DMS153 treated with DMSO at 0.1 percent for 48 hours (cell line): ENCODE data around the gene LSS.

Experiments
- DNase-seq: peaks from one replicate; lab custom pipeline; 2025; ENCODE audit not compliant: unreplicated experiment; lab: John Stamatoyannopoulos, UW

The LSS gene

GRCh38 chr21:46219591-46220239 lies 8.9 kb downstream of the LSS start:
- no peak for DNase-seq

GRCh38 chr21:46218906-46219590 lies 9.5 kb downstream of the LSS start:
- DNase-seq, result no peak

DNA sequence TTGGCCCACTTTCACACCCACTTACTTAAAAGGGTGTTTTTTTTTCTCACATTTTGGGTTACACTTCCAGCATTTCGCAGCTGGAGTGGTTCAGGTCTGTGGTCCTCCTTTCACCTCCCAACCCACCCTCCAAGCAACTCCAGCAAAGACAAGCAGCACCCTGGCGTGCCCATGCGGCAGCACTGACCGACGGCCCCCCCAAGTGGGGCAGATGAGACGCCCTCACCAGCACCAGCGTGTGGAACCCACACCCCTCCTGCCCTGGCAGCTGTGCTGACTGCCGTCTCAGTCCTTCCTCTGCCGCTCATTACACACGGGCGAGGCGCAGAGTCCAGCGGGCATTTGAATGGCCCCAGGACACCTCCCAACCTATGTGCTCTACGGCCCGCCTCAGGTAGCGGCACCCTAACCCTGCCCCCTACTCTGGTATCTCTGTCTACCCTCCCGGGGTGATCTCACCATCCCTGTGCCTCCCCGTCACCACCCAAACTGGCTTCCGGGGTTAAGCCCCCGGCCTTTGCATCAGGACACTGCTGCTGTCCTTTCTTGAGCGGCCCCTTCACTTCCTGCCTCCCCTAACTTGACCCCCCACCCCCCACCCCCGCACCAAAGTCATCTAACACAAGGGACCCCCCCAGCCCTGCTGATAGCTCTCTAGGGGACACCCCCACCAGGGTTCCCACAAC lies 10.9 kb downstream of the LSS start:
- no peak for DNase-seq

DNA sequence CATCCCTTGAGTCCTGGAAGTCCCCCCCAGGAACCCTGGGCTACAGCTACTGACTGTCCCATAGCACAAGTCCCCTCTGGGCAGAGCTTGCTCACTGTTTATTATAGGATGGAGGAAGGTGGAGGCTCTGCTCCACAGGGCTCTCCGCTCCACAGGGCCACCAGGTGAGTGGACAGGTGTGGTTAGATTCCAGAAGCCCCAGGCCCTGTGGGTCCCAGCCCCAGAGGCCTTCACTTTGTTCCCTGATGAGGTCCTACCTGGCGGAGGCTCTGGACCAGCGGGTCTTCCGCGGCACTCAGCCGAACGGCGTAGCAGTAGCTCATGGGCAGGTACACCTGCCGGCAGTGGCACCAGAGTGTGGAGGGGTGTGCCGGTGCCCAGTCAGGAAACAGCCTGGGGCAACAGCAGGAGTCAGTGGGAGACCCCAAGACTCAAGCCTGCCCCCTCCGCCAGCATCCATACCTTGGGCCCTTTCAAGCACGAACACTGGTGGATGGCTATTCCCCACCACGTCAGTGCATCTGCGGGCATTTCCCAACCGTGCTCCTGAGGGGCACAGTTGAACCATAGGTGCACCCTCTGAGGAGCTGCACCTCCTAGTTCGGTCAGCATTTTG lies 12.3 kb downstream of the LSS start:
- no peak for DNase-seq

GRCh38 chr21:46215436-46216131 lies 13.0 kb downstream of the LSS start:
- no peak for DNase-seq

DNA sequence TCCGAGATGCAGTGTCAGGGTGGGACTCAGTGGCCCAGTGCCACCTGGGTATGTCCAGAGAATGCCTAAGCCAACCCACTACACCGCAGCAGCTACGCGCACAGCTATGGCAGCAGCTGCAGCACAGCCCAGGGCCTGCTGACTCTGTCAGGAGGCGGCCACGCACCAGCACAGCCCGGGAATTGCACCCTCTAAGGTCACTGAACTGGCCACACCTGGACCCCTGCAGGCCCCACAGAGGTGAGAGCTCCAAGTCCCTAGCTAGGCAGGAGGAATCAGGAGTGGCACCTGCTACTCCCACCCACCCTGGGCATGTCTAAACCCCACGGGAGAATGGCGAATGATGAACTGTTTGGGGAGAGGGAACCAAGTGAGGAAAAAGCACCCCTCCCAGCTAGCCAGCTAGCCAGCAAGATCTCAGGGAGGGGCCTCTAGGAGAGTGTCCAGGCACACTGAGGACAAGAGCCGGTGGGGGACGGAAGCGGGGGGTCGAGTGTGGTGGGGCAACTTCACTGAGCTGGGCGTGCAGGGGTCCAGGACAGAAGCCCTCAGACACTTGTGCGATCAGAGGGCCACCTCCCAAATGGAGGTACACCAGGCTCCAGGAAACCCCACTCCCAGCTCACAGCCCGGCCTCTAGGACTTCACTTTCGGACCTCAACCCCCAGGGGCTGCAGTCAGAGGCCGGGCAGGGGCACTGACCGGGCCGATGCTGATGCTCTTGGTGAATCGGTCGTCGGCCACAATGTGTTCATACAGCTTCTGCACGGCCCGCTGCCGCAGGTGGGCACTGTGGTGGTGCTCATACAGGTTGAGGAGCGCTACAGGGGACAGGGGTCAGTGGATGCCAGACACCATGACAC lies 13.9 kb downstream of the LSS start:
- DNase-seq, result no peak

DNA sequence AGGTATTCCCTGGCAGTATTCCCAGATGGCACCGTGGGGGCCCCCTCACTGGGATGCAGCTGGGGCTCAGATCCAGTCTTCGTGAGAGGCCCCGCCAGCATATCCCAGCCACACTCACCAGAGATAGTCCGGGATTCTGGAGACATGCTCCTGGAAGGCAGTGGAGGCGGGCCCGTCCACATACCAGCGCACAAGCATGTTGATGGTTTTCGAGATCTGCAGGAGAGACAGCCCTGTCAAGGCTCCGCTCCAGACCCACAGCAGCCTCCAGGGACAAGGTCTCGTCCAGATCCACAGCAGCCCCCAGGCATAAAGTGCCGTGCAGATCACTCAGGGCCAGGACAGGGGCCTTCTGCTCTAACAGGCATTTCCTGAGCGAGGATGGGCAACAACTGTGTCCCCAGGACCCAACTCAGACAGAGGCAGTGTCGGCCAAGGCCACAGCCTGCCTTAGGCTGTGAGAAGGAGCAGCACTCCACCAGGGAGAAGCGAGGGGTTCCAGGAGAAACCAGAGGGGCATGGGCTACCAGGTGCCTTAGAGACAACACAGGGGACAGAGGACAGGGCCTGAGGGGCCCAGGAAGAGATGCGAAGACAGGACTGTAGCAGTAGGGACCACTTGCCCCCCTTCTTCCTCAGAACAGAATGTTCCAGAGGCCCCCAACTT lies 14.8 kb downstream of the LSS start:
- DNase-seq, result no peak

DNA sequence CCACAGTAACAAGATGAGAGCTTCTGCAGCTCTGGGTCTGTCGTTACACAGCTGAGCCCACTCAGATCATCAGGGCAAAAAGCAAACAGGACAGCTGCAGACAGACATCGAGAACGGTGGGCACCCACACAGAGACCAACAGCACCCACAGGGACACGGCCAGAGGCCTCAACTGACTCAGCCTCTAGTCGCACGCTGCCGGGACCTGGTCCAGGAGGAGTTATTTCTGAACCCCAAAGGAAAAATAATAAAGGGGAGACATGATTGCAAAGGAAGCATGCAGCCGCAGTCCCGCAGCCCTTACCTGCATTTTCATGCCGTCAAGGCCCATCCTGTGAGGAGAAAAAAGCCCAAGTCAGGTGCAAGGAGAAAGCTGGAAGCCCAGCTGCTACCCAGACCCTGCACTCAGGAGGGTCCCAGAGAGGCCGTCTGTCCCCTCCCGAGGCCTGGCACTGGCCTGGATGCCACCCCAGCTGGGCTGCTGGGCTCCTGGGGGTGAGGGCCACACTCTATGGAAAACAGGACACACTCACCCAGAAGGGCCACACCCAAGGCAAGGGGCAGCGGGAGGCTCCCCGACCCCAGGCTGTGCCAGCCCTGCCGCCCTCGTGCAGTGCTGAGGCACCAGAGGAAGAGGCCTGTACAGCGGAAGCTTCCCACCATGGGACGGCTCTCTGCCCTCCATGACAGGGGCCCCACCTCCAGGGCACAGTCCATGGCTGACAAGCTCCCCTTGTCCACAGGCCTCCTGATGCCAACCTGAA lies 15.7 kb downstream of the LSS start:
- no peak for DNase-seq

DNA sequence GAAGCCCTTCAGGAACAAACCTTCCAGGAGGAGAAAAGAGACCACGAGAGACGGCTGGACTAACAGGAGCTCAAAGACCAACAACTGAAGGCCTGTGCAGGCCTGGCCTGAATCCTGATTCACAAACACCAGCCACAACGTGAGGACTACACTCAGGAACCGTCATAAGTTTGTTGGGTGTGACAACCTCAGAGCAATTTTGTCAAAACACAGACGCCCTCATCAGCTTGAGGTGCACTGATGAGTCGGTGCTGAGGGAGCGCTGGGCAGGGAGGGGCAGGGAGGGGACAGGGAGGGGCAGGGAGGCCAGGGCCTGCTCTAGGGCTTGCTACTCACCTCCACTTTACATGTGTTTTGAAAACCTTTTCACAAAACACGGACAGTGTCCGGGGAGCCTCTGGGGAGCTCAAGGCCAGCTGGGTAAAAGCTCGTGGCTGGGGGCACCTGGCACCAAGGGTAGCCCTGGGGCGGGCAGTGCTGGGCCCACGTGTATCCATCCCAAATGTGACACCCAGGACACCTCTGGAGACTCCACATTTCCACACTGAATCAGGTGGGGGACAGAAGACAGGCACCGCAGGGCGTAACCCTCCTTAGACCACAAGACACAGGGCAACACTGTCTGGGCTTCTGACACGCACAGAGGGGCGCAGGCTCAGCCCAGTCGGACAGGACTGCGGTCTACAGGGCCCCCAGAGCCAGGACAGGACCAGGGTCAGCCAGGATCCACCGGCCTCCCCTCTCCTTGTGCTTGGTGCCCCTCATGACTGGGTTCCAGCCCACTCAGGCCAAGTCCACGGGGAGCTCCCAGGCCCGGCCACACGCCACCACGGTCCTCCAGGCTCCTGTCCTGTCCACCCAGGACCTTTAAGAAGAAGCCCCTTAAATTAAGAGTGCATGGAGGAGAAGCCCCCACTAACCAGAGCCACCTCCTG lies 16.5 kb downstream of the LSS start:
- no peak for DNase-seq

- DNase-seq, result no peak
These were observed 17.2 kb downstream of the LSS start for GRCh38 chr21:46211376-46211775.

GRCh38 chr21:46210378-46211136 lies 18.0 kb downstream of the LSS start:
- DNase-seq, result no peak

DNA sequence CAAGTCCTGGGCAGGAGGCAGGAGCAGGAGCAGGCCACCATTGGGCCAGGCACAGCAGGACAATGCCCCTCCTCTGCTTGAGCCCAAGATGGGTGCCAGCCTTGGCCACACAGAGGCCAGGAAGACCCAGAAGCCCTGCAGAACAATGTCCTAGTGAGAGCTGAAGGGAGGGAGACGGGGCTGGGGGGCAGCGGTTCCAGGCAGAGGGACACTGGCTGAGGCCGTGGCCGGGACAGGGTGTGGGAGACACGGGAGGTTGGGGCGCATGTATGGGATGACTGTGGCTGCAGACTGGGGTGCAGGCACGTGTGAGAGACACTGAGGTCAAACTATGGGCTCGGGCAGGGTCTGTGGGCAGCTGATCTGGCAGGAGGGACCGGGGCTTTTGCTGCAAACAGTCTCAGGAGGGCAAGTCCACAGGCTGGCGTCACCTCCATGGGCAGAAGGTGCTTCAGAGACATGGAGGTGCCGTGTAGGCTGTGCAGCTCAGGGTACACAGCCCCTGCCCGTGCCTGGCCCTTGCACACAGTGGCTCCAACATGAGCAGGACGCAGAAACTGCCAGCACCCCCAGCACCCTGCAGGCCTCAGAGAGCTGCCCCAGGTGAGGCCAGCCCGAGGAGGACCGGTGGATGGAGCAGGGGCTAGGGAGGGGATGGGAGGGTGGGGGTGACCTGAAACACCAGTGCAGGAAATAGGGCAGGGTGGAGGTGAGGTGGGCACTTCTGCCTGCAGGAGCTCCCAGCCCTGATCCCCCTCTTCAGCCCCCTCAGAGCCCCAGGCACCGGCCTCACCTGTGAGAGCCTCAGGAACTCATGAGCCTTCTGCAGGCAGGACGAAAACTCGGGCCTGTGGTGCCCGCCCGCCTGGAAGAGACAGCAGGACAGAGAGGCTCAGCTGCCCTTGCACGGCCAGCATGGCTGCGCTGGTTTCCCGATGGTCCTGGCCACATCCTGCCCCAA lies 19.5 kb downstream of the LSS start:
- DNase-seq, result no peak

DNA sequence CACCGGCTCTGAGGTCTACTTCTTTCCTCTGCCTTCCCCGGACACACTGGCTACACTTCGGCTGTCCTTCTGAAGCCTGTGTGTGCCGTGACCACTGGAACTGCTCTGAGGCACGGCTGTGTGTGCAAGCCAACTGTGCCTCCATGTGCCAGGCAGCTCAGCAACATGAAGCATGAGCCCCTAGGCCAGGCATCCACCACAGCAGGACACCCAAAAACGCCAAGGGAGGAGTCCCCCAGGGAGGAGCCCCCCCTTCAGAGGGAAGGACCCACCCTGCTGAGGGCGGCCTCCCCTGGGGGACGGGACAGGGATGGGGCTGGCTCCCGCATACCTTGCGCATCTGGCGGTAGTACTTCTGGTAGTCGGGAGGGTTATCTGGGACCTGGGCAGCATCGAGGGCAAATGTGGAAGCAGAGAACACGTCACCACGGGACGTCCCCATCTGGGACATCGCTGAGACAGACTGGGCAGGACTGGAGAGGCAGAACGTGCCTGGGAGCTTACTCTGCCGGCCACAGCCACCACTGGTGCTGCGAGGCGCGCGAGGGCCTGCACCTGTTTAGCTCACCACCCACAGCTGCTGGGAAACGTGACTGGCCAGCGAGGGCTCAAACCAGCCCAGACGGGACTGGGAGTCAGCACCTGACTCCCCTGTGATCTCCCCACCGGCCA lies 20.5 kb downstream of the LSS start:
- no peak for DNase-seq

- no peak for DNase-seq
These were observed 21.3 kb downstream of the LSS start for GRCh38 chr21:46207006-46207919.
